K562 (cell line): ENCODE measurements around the gene CDH2. TPM values are rescaled to one million over a fixed set of nuclear protein-coding genes. Genes with fewer than 3 reads are reported as not detected.

ENCODE experiments used
- ATAC-seq: fragments of 200-7000 bp; cut with Tn5 transposase; 3 replicates; pipeline ENCODE4 v1.9.1; 2020; ENCODE audit warnings: moderate library complexity
- BruUV-seq: library from RNA; stranded (reverse); fragments of 400-500 nt; replicated peaks from 2 replicates; lab custom pipeline; 2021; lab: Mats Ljungman, UMichigan
- CTCF ChIA-PET: fragments of 300-600 bp; formaldehyde crosslinking; extraction: SDS; loops from one replicate; lab custom pipeline; 2021; ENCODE audit warnings: low intra/inter-chr PET ratio; lab: Yijun Ruan, JAX
- POLR2A ChIA-PET: fragments of 300-600, 350-650 bp; sonication (Branson Sonifier 250); formaldehyde crosslinking; extraction: SDS; loops from one replicate; lab custom pipeline; 2021; ENCODE audit warnings: antibody characterized with exemption, inconsistent platforms; lab: Yijun Ruan, JAX
- DNase-seq, 4 experiments: peaks; one replicate each; pipeline versions ENCODE4 v3.0.0 to v3.0.0-alpha.2; 2011 to 2018; ENCODE audit warnings: low spot score in 3 of 4, mixed read lengths in 3 of 4; ENCODE audit errors: extremely low read depth in 1 of 4
- FAIRE-seq: peaks from 2 replicates; lab custom pipeline; 2011; peaks lifted over from hg19 to GRCh38; lab: Jason Lieb, UNC
- H2AFZ ChIP-seq: 2 replicates; pipeline ENCODE4 v1.6.0; 2011; ENCODE audit warnings: low read depth, low read length, control low read depth, inconsistent platforms
- H3K27ac ChIP-seq: fragments of 200-600 bp; 3 replicates; pipeline ENCODE4 v1.8.0; 2011; ENCODE audit warnings: low read depth, mild to moderate bottlenecking, control low read depth, inconsistent platforms, low read length, moderate library complexity, mixed read lengths; ENCODE audit errors: extremely low read depth
- H3K27me3 ChIP-seq, 2 experiments: fragments of 300-600 bp in 1 of 2; 2 replicates in 1 of 2; 3 replicates in 1 of 2; pipeline versions ENCODE4 v1.6.0 to v1.8.0; 2011; ENCODE audit warnings: inconsistent platforms in 2 of 2, low read length in 2 of 2, mild to moderate bottlenecking in 1 of 2, mixed read lengths in 1 of 2, moderate library complexity in 1 of 2; ENCODE audit not compliant: control insufficient read depth in 2 of 2, insufficient read depth in 2 of 2
- H3K36me3 ChIP-seq: fragments of 300-600 bp; 3 replicates; pipeline ENCODE4 v1.8.0; 2011; ENCODE audit warnings: mild to moderate bottlenecking, low read length, inconsistent platforms; ENCODE audit not compliant: control insufficient read depth, insufficient read depth
- H3K4me1 ChIP-seq, 2 experiments: fragments of 200-600 bp in 1 of 2; replicated peaks in 1 of 2; 2 replicates in 1 of 2; 3 replicates in 1 of 2; pipeline versions ENCODE4 v1.5.1 to v1.8.0; 2011; ENCODE audit warnings: inconsistent platforms in 2 of 2, low read length in 2 of 2, mild to moderate bottlenecking in 1 of 2, mixed read lengths in 1 of 2, moderate library complexity in 1 of 2; ENCODE audit not compliant: control insufficient read depth in 2 of 2, insufficient read depth in 2 of 2
- H3K4me2 ChIP-seq: 2 replicates; pipeline ENCODE4 v1.6.1; 2011; ENCODE audit warnings: low read length, control low read depth, inconsistent platforms, mixed read lengths; ENCODE audit not compliant: insufficient read depth
- H3K4me3 ChIP-seq: fragments of 200-600 bp; sonication (generic), shearing (Covaris generic); 2 replicates; pipeline ENCODE4 v1.5.1; 2016; ENCODE audit warnings: control low read depth, inconsistent platforms
- H3K79me2 ChIP-seq: fragments of 200-600 bp; 3 replicates; pipeline ENCODE4 v1.8.0; 2011; ENCODE audit warnings: low read length, inconsistent platforms; ENCODE audit not compliant: control insufficient read depth, insufficient read depth
- H3K9ac ChIP-seq, 2 experiments: 2 replicates each; pipeline versions ENCODE4 v1.6.0 to v1.6.1; 2011; ENCODE audit warnings: low read depth in 2 of 2, low read length in 2 of 2, control low read depth in 1 of 2, inconsistent platforms in 1 of 2, mild to moderate bottlenecking in 1 of 2, mixed read lengths in 1 of 2; ENCODE audit not compliant: insufficient read depth in 1 of 2
- H3K9me1 ChIP-seq: one replicate; pipeline ENCODE4 v1.6.0; 2011; ENCODE audit warnings: inconsistent platforms, mild to moderate bottlenecking, low read length, moderate library complexity; ENCODE audit not compliant: control insufficient read depth, insufficient read depth
- H3K9me3 ChIP-seq: replicated peaks from 2 replicates; pipeline ENCODE4 v1.5.1; 2011; ENCODE audit warnings: low read depth, low read length, inconsistent platforms; ENCODE audit not compliant: control insufficient read depth, insufficient read depth
- H4K20me1 ChIP-seq: replicated peaks from 2 replicates; pipeline ENCODE4 v1.6.1; 2011; ENCODE audit warnings: low read length, inconsistent platforms, mixed read lengths; ENCODE audit not compliant: control insufficient read depth, insufficient read depth
- EGR1 ChIP-seq: fragments of 450-650 bp; conservative IDR thresholded peaks from 2 replicates; pipeline ENCODE4 v1.6.1; 2017; ENCODE audit warnings: mild to moderate bottlenecking
- HDAC8 ChIP-seq: fragments of 450-650 bp; IDR thresholded peaks from 2 replicates; pipeline ENCODE4 v1.6.1; 2016; ENCODE audit warnings: mild to moderate bottlenecking, missing genetic modification characterization, moderate library complexity, missing compliant biosample characterization
- HNRNPUL1 ChIP-seq: fragments of 200-400 bp; formaldehyde crosslinking; IDR thresholded peaks from 2 replicates; pipeline ENCODE4 v1.6.1; 2017; ENCODE audit warnings: low read length
- LEF1 ChIP-seq: fragments of 450-650 bp; IDR thresholded peaks from 2 replicates; pipeline ENCODE4 v1.6.1; 2016; ENCODE audit warnings: mild to moderate bottlenecking
- MEF2A ChIP-seq: IDR thresholded peaks from 2 replicates; pipeline ENCODE4 v1.6.1; 2011; ENCODE audit warnings: low read depth, mild to moderate bottlenecking, low read length, moderate library complexity; ENCODE audit not compliant: control insufficient read depth
- RBM15 ChIP-seq: fragments of 200-400 bp; formaldehyde crosslinking; IDR thresholded peaks from 2 replicates; pipeline ENCODE4 v1.6.1; 2018; ENCODE audit warnings: mild to moderate bottlenecking, low read length, moderate library complexity; ENCODE audit not compliant: insufficient read depth
- SMARCA4 ChIP-seq: fragments of 450-650 bp; IDR thresholded peaks from 2 replicates; pipeline ENCODE4 v1.6.1; 2016
- SNRNP70 ChIP-seq: fragments of 200-400 bp; formaldehyde crosslinking; optimal IDR thresholded peaks from 2 replicates; pipeline ENCODE3; 2017; ENCODE audit warnings: low read depth, low read length
- ZNF407 ChIP-seq: fragments of 450-650 bp; IDR thresholded peaks from 2 replicates; pipeline ENCODE4 v1.6.1; 2016; ENCODE audit warnings: low read depth
- WGBS: fragments of 100-300 bp; shearing (Covaris generic); methylation state at CpG from one replicate; pipeline ENCODE4 v1.1.6; 2016; ENCODE audit warnings: low coverage, mixed read lengths; ENCODE audit not compliant: insufficient coverage; ENCODE audit errors: missing lambda C conversion rate; 5-methylcytosine and 5-hydroxymethylcytosine counted together
- in situ Hi-C: fragments of 300-500 bp; cut with MboI; formaldehyde crosslinking; loops from 4 replicates; pipeline ENCODE4 v1.15.0; 2018; ENCODE audit warnings: inconsistent platforms, mixed read lengths
- intact Hi-C: fragments of 100-400 bp; cut with micrococcal nuclease; formaldehyde crosslinking; loops from 2 replicates; pipeline ENCODE4 v1.14.2; 2022
- polyA plus RNA-seq, 8 experiments: library from polyadenylated mRNA; depleted of rRNA in 4 of 8; stranded (reverse) in 5 of 8; unstranded in 3 of 8; fragments of >200 nt; fragmentation: Nextera tagmentation in 2 of 8; fragmentation: Illumina TruSeq in 1 of 8; extraction: Ambion mirVana in 2 of 8; extraction: Trizol in 1 of 8; gene quantifications; 2 replicates each; pipeline versions ENCODE4 v1.2.1 to v1.2.3, GENCODE V29; 2011 to 2014; ENCODE audit warnings: inconsistent platforms in 1 of 8, missing spikeins in 1 of 8
- total RNA-seq, 7 experiments: library from RNA; depleted of rRNA in 6 of 7; stranded (reverse); fragments of >200 nt in 6 of 7; fragmentation: Illumina TruSeq in 2 of 7; extraction: Trizol in 2 of 7; gene quantifications; 2 replicates each; pipeline versions ENCODE4 v1.2.1 to v1.2.3, GENCODE V29; 2011 to 2021; ENCODE audit warnings: low replicate concordance in 1 of 7
- TF ChIP-seq, protein P1 (sequence below): fragments of 250-450 bp; sonication (Bioruptor Pico); IDR thresholded peaks from 2 replicates; pipeline ENCODE4 v1.5.0; 2022; ENCODE audit warnings: mild to moderate bottlenecking
- TF ChIP-seq, protein P2 (sequence below): IDR thresholded peaks from 2 replicates; pipeline ENCODE4 v1.6.1; 2016; ENCODE audit warnings: missing genetic modification characterization, missing compliant biosample characterization
- TF ChIP-seq, protein P3 (sequence below): sonication (generic); formaldehyde crosslinking; IDR thresholded peaks from 2 replicates; pipeline ENCODE4 v1.9.0; 2022; ENCODE audit warnings: mild to moderate bottlenecking, missing genetic modification reagents

Gene CDH2
- total and polyA plus RNA-seq, 9 of the 15 experiments (the other 6 are each of a cell fraction or from before 2014, with no cell fraction given): 0.04 TPM; not detected in 8

- intact Hi-C loops: no loop called here
- H3K27ac ChIP-seq: no peak overlapping the region
- H3K9me1 ChIP-seq: no peaks in the 10 kb centered on the region
- H3K4me2 ChIP-seq: no peak overlapping the region
- no peak overlapping the region for H2AFZ ChIP-seq
- H3K79me2 ChIP-seq: no peaks in the 10 kb centered on the region
- H4K20me1 ChIP-seq: no peaks in the 10 kb centered on the region
- CTCF ChIA-PET: no interaction called here
- DNase-seq: no peak
- H3K9ac ChIP-seq: no peak overlapping the region
- BruUV-seq: no TSS peak
- H3K9me3 ChIP-seq: no peaks in the 10 kb centered on the region; the same call in 1 of the 2 replicates
- no peak overlapping the region for H3K4me3 ChIP-seq
- H3K36me3 ChIP-seq: no peaks in the 10 kb centered on the region
- no peaks in the 10 kb centered on the region for H3K4me1 ChIP-seq
- no peak for FAIRE-seq
- in situ Hi-C loops: no loop called here
- ATAC-seq: no peak
- no peaks in the 10 kb centered on the region for H3K27me3 ChIP-seq
- WGBS: 0% methylated on average over 3 of the region's 3 CpGs
- POLR2A ChIA-PET: no interaction called here
- TF ChIP-seq, protein P1, sequence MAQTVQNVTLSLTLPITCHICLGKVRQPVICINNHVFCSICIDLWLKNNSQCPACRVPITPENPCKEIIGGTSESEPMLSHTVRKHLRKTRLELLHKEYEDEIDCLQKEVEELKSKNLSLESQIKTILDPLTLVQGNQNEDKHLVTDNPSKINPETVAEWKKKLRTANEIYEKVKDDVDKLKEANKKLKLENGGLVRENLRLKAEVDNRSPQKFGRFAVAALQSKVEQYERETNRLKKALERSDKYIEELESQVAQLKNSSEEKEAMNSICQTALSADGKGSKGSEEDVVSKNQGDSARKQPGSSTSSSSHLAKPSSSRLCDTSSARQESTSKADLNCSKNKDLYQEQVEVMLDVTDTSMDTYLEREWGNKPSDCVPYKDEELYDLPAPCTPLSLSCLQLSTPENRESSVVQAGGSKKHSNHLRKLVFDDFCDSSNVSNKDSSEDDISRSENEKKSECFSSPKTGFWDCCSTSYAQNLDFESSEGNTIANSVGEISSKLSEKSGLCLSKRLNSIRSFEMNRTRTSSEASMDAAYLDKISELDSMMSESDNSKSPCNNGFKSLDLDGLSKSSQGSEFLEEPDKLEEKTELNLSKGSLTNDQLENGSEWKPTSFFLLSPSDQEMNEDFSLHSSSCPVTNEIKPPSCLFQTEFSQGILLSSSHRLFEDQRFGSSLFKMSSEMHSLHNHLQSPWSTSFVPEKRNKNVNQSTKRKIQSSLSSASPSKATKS: no peak
- TF ChIP-seq SMARCA4 (no peak), SNRNP70 (no peak), RBM15 (no peak), EGR1 (no peak), MEF2A (no peak), HNRNPUL1 (no peak), LEF1 (no peak), ZNF407 (no peak), HDAC8 (tag) (no peak)
- TF ChIP-seq, protein P2, sequence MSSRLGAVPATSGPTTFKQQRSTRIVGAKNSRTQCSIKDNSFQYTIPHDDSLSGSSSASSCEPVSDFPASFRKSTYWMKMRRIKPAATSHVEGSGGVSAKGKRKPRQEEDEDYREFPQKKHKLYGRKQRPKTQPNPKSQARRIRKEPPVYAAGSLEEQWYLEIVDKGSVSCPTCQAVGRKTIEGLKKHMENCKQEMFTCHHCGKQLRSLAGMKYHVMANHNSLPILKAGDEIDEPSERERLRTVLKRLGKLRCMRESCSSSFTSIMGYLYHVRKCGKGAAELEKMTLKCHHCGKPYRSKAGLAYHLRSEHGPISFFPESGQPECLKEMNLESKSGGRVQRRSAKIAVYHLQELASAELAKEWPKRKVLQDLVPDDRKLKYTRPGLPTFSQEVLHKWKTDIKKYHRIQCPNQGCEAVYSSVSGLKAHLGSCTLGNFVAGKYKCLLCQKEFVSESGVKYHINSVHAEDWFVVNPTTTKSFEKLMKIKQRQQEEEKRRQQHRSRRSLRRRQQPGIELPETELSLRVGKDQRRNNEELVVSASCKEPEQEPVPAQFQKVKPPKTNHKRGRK (tag): no peak
- TF ChIP-seq, protein P3, sequence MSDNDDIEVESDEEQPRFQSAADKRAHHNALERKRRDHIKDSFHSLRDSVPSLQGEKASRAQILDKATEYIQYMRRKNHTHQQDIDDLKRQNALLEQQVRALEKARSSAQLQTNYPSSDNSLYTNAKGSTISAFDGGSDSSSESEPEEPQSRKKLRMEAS: no peak
Measured at GRCh38 chr18:27994571-27994970, 182.4 kb downstream of the CDH2 start.
